Gastrocnemius medialis (tissue), 4 donors: ENCODE results near the gene HIPK4.

Source experiments
- CTCF ChIP-seq, 5 experiments: fragments of 450-650 bp in 3 of 5; fragments of 200-600 bp in 2 of 5; sonication (generic) in 2 of 5; IDR thresholded peaks in 4 of 5; conservative IDR thresholded peaks in 1 of 5; 1 replicate in 4 of 5; 2 replicates in 1 of 5; pipeline ENCODE4 v1.5.1; 2016 to 2019; ENCODE audit warnings: antibody characterized with exemption in 5 of 5, mild to moderate bottlenecking in 3 of 5, moderate library complexity in 3 of 5
- POLR2A ChIP-seq, 2 donors: fragments of 450-650 bp; IDR thresholded peaks; one replicate each; pipeline ENCODE4 v1.6.1; 2017; ENCODE audit warnings: antibody characterized with exemption in 2 of 2, mild to moderate bottlenecking in 2 of 2, moderate library complexity in 2 of 2

GRCh38 chr19:40376286-40376862, 13.6 kb downstream of the HIPK4 start:
- TF ChIP-seq POLR2A (IDR thresholded peaks at IDR 0.05) = no peak
- no peak for TF ChIP-seq CTCF (IDR thresholded peaks at IDR 0.05 in 4 of 5, conservative IDR thresholded peaks at IDR 0.05 in 1 of 5)
